ENCODE results near the gene GALNT18.

GALNT18 gene

DNA sequence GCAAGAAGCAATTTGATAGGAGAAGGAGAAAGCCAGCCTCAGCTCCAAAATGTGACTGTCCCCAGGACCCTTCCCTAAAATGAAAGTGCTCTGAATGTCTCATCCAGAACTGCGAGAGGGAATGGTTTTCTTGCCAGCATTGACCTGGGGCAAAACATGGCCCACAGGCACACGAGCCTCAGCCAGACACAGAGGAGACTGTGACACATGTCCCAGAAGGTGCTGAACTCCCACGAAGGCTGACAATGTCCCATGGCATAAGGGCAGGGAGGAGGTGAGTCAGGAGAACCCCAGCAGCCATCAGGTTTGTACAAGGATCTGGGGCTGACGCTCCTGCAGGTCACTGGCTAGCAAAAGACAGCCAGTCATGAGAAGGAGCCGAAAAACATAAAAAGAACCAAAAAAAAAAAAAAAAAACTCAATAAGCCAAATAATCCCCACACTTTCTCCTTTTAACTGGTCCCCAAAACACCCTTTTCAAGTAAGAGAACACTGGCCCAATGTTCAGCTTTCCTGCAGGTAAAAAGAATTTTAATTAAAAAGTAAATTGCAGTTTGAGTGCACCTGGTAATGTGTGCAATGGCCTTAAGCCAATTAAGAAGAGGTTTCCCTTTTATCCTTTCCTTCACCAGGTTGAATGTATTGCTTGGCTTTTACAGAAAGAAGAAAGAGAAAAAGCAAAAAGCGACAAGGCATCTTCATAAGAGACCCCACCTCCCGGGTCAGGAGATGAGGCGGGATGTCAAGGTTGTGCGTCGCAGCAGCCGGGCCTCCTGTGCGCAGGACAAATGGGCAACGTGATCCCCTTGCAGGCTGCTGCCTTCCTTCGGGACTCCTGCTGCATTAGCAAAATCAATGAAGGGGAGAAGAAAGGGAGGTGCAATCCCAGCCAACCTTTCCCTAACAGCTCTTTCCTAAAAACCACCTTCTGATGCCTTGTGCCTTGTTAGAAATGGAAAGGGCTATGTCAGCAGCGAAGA is 43.6 kb downstream of the GALNT18 start (continued):
- TF ChIP-seq, protein P1, sequence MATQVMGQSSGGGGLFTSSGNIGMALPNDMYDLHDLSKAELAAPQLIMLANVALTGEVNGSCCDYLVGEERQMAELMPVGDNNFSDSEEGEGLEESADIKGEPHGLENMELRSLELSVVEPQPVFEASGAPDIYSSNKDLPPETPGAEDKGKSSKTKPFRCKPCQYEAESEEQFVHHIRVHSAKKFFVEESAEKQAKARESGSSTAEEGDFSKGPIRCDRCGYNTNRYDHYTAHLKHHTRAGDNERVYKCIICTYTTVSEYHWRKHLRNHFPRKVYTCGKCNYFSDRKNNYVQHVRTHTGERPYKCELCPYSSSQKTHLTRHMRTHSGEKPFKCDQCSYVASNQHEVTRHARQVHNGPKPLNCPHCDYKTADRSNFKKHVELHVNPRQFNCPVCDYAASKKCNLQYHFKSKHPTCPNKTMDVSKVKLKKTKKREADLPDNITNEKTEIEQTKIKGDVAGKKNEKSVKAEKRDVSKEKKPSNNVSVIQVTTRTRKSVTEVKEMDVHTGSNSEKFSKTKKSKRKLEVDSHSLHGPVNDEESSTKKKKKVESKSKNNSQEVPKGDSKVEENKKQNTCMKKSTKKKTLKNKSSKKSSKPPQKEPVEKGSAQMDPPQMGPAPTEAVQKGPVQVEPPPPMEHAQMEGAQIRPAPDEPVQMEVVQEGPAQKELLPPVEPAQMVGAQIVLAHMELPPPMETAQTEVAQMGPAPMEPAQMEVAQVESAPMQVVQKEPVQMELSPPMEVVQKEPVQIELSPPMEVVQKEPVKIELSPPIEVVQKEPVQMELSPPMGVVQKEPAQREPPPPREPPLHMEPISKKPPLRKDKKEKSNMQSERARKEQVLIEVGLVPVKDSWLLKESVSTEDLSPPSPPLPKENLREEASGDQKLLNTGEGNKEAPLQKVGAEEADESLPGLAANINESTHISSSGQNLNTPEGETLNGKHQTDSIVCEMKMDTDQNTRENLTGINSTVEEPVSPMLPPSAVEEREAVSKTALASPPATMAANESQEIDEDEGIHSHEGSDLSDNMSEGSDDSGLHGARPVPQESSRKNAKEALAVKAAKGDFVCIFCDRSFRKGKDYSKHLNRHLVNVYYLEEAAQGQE (tag by site-specific recombination; IDR thresholded peaks at IDR 0.05), result no peak
- TF ChIP-seq, protein P2, sequence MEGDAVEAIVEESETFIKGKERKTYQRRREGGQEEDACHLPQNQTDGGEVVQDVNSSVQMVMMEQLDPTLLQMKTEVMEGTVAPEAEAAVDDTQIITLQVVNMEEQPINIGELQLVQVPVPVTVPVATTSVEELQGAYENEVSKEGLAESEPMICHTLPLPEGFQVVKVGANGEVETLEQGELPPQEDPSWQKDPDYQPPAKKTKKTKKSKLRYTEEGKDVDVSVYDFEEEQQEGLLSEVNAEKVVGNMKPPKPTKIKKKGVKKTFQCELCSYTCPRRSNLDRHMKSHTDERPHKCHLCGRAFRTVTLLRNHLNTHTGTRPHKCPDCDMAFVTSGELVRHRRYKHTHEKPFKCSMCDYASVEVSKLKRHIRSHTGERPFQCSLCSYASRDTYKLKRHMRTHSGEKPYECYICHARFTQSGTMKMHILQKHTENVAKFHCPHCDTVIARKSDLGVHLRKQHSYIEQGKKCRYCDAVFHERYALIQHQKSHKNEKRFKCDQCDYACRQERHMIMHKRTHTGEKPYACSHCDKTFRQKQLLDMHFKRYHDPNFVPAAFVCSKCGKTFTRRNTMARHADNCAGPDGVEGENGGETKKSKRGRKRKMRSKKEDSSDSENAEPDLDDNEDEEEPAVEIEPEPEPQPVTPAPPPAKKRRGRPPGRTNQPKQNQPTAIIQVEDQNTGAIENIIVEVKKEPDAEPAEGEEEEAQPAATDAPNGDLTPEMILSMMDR (tag by site-specific recombination; IDR thresholded peaks at IDR 0.05), result no peak
- no peak for TF ChIP-seq ZNF23 (tag by site-specific recombination; IDR thresholded peaks at IDR 0.05; ENCODE audit: borderline replicate concordance)
- no peak for TF ChIP-seq ZNF10 (tag by site-specific recombination; IDR thresholded peaks at IDR 0.05)
- TF ChIP-seq ZNF514 (tag by site-specific recombination; IDR thresholded peaks at IDR 0.05), result no peak
- TF ChIP-seq, protein P3, sequence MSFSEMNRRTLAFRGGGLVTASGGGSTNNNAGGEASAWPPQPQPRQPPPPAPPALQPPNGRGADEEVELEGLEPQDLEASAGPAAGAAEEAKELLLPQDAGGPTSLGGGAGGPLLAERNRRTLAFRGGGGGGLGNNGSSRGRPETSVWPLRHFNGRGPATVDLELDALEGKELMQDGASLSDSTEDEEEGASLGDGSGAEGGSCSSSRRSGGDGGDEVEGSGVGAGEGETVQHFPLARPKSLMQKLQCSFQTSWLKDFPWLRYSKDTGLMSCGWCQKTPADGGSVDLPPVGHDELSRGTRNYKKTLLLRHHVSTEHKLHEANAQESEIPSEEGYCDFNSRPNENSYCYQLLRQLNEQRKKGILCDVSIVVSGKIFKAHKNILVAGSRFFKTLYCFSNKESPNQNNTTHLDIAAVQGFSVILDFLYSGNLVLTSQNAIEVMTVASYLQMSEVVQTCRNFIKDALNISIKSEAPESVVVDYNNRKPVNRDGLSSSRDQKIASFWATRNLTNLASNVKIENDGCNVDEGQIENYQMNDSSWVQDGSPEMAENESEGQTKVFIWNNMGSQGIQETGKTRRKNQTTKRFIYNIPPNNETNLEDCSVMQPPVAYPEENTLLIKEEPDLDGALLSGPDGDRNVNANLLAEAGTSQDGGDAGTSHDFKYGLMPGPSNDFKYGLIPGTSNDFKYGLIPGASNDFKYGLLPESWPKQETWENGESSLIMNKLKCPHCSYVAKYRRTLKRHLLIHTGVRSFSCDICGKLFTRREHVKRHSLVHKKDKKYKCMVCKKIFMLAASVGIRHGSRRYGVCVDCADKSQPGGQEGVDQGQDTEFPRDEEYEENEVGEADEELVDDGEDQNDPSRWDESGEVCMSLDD (tag by site-specific recombination; IDR thresholded peaks at IDR 0.05), result no peak
- TF ChIP-seq, protein P4, sequence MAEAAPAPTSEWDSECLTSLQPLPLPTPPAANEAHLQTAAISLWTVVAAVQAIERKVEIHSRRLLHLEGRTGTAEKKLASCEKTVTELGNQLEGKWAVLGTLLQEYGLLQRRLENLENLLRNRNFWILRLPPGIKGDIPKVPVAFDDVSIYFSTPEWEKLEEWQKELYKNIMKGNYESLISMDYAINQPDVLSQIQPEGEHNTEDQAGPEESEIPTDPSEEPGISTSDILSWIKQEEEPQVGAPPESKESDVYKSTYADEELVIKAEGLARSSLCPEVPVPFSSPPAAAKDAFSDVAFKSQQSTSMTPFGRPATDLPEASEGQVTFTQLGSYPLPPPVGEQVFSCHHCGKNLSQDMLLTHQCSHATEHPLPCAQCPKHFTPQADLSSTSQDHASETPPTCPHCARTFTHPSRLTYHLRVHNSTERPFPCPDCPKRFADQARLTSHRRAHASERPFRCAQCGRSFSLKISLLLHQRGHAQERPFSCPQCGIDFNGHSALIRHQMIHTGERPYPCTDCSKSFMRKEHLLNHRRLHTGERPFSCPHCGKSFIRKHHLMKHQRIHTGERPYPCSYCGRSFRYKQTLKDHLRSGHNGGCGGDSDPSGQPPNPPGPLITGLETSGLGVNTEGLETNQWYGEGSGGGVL (tag by site-specific recombination; IDR thresholded peaks at IDR 0.05), result no peak
- TF ChIP-seq, protein P5, sequence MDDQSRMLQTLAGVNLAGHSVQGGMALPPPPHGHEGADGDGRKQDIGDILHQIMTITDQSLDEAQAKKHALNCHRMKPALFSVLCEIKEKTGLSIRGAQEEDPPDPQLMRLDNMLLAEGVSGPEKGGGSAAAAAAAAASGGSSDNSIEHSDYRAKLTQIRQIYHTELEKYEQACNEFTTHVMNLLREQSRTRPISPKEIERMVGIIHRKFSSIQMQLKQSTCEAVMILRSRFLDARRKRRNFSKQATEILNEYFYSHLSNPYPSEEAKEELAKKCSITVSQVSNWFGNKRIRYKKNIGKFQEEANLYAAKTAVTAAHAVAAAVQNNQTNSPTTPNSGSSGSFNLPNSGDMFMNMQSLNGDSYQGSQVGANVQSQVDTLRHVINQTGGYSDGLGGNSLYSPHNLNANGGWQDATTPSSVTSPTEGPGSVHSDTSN (CRISPR knock-in tag; IDR thresholded peaks at IDR 0.05), result no peak

DNA sequence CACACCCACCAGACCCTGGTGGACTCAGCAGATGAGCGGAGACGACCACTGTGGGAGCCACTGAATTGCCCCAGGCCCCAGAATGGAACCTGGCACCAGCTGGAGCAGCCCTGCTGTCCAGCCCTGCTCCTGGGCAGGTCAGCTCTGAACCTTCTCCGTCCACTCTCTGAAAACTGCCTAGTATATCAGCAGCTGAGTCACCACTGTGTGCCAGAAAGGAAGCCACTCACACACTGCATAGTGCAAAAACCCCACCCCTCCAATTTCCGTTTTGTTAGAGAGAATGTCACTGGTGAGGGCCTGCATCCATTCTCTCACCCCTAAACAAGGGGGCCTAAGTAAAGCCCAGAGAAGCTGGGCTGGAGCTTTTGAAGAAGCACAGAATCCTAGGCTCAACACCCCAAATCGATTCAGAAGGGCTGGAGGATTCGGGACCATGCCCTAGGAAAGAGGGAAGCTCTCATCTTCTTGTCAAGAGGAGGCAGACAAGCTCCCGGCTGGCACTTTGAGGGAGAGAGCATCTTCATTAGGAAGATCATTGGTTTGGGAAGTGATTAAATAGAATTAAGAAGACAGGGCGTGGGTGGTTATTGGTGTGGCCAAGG is 44.5 kb downstream of the GALNT18 start:
- CTCF ChIA-PET, result no interaction called here
- Histone ChIP-seq H3K4me1 (ENCODE audit: control insufficient read depth, insufficient read depth, low read length) (no peaks in the 10 kb centered on the region), H3K9me3 (ENCODE audit: control insufficient read depth, insufficient read depth, low read depth, low read length) (no peaks in the 10 kb centered on the region), H3K36me3 (ENCODE audit: control insufficient read depth in 2 of 2, insufficient read depth in 1 of 2, low read length in 2 of 2) (no peaks in the 10 kb centered on the region), H3K4me3 (ENCODE audit: low read depth, low read length) (no peak overlapping the region), H3K27ac (ENCODE audit: extremely low read depth, low read depth, low read length) (no peak overlapping the region)
- TF ChIP-seq ZNF433 (tag by site-specific recombination; IDR thresholded peaks at IDR 0.05; ENCODE audit: low read depth), result no peak
- TF ChIP-seq, protein P5 (CRISPR knock-in tag; IDR thresholded peaks at IDR 0.05), result no peak
- TF ChIP-seq ZNF211 (tag by site-specific recombination; IDR thresholded peaks at IDR 0.05; ENCODE audit: low read depth), result no peak
- TF ChIP-seq MEIS1 (CRISPR knock-in tag; IDR thresholded peaks at IDR 0.05; ENCODE audit: borderline replicate concordance), result no peak
- TF ChIP-seq GFI1B (tag by site-specific recombination; IDR thresholded peaks at IDR 0.05), result no peak
- POLR2A ChIA-PET, result no interaction called here
